ENCODE measurements around the gene MMP24OS. TPM values are rescaled to one million over a fixed set of nuclear protein-coding genes. Genes with fewer than 3 reads are reported as not detected.

MMP24OS gene
- total RNA-seq, 2 experiments from 2014 or later = 46.6 to 48.4 TPM

DNA sequence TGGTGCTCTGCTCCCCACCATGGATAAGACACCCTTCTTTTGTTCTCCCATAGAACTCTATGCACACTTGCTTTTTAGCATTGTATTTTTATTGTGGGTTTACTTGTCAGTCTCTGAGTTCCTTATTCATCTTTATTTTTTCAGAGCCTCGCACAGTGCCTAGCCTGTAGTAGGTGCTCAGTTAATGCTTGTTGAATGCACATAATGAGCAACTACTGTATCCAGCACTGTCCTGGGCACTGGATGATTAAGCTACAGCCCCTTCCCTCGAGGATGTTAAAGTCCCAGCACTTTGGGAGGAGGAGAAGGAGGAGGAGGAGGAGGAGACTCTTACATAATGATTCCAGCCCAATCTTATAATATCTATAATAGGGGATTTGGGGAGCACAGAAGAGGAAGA lies 34.6 kb downstream of the MMP24OS start:
- Mint-ChIP-seq H3K27ac (no peak overlapping the region), H3K9me3 (no peaks in the 10 kb centered on the region), H3K27me3 (no peaks in the 10 kb centered on the region), H3K4me3 (no peak overlapping the region), H3K4me1 (ENCODE audit: low read depth) (no peaks in the 10 kb centered on the region), H3K36me3 (ENCODE audit: low read depth) (no peaks in the 10 kb centered on the region)
- POLR2A ChIA-PET = no interaction called here
- ATAC-seq (no peak), DNase-seq (no peak)
- intact Hi-C loops (cut with micrococcal nuclease) = no loop called here
- TF ChIP-seq, protein P1, sequence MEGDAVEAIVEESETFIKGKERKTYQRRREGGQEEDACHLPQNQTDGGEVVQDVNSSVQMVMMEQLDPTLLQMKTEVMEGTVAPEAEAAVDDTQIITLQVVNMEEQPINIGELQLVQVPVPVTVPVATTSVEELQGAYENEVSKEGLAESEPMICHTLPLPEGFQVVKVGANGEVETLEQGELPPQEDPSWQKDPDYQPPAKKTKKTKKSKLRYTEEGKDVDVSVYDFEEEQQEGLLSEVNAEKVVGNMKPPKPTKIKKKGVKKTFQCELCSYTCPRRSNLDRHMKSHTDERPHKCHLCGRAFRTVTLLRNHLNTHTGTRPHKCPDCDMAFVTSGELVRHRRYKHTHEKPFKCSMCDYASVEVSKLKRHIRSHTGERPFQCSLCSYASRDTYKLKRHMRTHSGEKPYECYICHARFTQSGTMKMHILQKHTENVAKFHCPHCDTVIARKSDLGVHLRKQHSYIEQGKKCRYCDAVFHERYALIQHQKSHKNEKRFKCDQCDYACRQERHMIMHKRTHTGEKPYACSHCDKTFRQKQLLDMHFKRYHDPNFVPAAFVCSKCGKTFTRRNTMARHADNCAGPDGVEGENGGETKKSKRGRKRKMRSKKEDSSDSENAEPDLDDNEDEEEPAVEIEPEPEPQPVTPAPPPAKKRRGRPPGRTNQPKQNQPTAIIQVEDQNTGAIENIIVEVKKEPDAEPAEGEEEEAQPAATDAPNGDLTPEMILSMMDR (IDR thresholded peaks at IDR 0.05) = no peak
- CTCF ChIA-PET = no interaction called here

DNA sequence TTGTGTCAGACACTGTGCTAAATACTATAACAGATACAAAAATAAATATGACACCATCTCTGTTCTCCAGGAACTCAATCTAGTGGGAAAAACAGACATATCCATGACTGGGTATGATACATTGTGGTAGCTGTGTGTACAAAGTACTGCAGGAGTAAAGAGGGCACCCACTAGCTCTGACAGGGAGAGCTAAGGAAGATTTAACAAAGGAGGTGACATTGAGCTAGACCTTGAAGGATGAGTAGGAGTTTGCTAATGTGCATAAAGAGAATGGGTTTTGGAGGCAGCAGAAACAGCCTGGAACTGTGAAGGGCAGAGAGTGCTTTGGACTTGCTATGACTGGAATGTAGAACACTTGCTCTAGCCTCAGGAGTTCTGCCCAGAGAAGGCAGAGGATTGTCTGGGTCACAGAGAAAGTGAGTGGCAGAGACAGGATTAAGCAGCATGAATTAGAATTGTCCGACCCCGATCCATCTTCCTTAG lies 37.1 kb downstream of the MMP24OS start:
- H3K9me3 Mint-ChIP-seq = no peaks in the 10 kb centered on the region

DNA sequence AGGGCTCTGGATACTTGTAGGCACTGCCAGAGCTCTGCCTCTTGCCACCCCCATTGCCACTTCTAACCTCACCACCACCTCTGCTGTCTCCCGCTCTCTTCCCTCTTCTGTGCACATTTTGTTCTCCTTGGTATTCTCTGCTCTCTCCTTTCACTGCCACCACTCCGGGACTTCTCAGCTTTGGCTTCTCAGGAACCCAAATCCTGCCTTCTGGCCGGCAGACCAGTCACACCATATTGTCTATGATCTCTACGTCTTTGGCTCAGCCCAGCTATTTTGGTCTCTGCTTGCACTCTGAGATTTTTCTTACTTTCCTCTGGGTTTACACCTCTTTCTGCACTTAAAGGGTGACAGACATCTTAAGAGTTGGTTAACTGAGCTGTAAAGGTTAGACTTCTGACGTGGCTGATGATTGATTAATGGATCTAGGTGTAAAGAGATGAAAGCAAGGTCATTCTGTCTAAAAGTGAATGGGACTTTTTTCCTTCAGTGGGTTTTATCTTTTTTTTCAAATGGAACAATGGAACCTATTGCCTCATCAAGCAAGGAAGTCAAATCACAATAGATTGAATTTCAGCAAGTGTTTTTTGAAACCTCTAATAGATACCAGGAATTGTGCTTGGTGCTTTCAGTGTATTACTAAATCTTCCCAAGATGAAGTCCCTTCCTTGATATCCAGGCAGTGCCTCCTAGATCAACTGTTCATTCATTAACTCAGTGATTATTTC lies 37.7 kb downstream of the MMP24OS start:
- TF ChIP-seq, protein P1 (IDR thresholded peaks at IDR 0.05) = no peak
- H3K4me3 Mint-ChIP-seq = no peak overlapping the region
- ATAC-seq (peak; percentile 30), DNase-seq (no peak)
- H3K4me1 Mint-ChIP-seq (ENCODE audit: low read depth) = no peaks in the 10 kb centered on the region
- intact Hi-C loops (cut with micrococcal nuclease) = no loop called here
- POLR2A ChIA-PET = interaction anchor here (0.8 kb wide), 1 partner anchor 19 kb away, joined by 3 read pairs; no protein-coding TSS in a partner anchor
- CTCF ChIA-PET = interaction anchor here (1.2 kb wide), 1 partner anchor 176 kb away, joined by 3 read pairs; no protein-coding TSS in a partner anchor
- peaks cover 6% of the 10 kb centered on the region for H3K36me3 Mint-ChIP-seq (ENCODE audit: low read depth)
- no peaks in the 10 kb centered on the region for H3K27me3 Mint-ChIP-seq
- H3K27ac Mint-ChIP-seq = no peak overlapping the region
- no peaks in the 10 kb centered on the region for H3K9me3 Mint-ChIP-seq

More for the DNA sequence above, 37.1 kb downstream of the MMP24OS start:
- no peak overlapping the region for H3K4me3 Mint-ChIP-seq
- peaks cover 6% of the 10 kb centered on the region for H3K36me3 Mint-ChIP-seq (ENCODE audit: low read depth)
- no peaks in the 10 kb centered on the region for H3K27me3 Mint-ChIP-seq
- TF ChIP-seq, protein P1 (IDR thresholded peaks at IDR 0.05) = no peak
- DNase-seq (no peak), ATAC-seq (no peak)
- ChIA-PET CTCF (no interaction called here), POLR2A (no interaction called here)
- no peaks in the 10 kb centered on the region for H3K4me1 Mint-ChIP-seq (ENCODE audit: low read depth)
- H3K27ac Mint-ChIP-seq = no peak overlapping the region
- intact Hi-C loops (cut with micrococcal nuclease) = no loop called here

DNA sequence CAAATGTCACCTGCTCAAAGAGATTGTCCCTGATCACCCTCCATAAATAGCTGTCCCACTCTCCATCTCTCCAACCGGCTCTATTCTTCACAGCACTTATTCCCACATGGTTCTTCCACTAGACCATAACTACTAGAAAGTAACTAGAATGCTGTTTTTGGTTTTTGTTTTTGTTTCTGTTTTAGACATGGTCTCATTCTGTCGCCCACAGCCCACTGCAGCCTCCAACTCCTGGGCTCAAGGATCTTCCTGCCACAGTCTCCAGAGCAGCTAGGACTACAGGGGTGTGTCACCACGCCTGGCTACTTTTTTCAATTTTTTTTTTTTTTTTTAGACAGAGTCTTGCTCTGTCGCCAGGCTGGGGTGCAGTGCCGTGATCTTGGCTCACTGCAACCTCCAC lies 39.2 kb downstream of the MMP24OS start:
- no peak for DNase-seq
- intact Hi-C loops (cut with micrococcal nuclease) = no loop called here
- H3K9me3 Mint-ChIP-seq = no peaks in the 10 kb centered on the region
- no peaks in the 10 kb centered on the region for H3K4me1 Mint-ChIP-seq (ENCODE audit: low read depth)
- no peak overlapping the region for H3K4me3 Mint-ChIP-seq
- peaks cover 11% of the 10 kb centered on the region for H3K36me3 Mint-ChIP-seq (ENCODE audit: low read depth)
- peaks cover 1% of the 10 kb centered on the region for H3K27me3 Mint-ChIP-seq
- no peak for ATAC-seq
- ChIA-PET CTCF (interaction anchor here (1.2 kb wide), 1 partner anchor 174 kb away, joined by 3 read pairs; no protein-coding TSS in a partner anchor), POLR2A (interaction anchor here (0.6 kb wide), 1 partner anchor 900 kb away, joined by 3 read pairs; no protein-coding TSS in a partner anchor)
- H3K27ac Mint-ChIP-seq = no peak overlapping the region
- TF ChIP-seq, protein P1 (IDR thresholded peaks at IDR 0.05) = no peak

DNA sequence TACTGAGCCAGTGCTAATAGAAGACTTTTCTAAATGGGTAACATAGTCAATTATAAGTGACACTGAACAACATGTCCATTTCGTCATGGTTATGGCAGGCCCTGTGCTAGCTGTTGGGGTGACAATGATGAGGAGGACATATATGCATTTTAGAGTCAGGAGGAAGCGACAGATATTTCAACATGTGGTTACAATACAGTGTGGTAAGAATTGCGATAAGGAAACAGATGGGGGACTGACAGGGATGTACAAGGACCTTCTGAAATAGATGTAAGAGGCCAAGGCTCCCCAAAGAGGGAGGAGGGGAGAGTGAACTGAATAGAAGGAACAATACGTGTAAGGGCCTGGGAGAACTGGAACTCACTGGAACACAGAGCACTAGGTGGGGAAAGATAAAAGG lies 39.8 kb downstream of the MMP24OS start:
- peaks cover 11% of the 10 kb centered on the region for H3K36me3 Mint-ChIP-seq (ENCODE audit: low read depth)
- no peak for DNase-seq

More for the DNA sequence above, 39.8 kb downstream of the MMP24OS start:
- H3K27ac Mint-ChIP-seq = no peak overlapping the region
- no peaks in the 10 kb centered on the region for H3K9me3 Mint-ChIP-seq
- peaks cover 1% of the 10 kb centered on the region for H3K27me3 Mint-ChIP-seq
- POLR2A ChIA-PET = no interaction called here
- intact Hi-C loops (cut with micrococcal nuclease) = no loop called here
- no peak for ATAC-seq
- TF ChIP-seq, protein P1 (IDR thresholded peaks at IDR 0.05) = no peak
- H3K4me1 Mint-ChIP-seq (ENCODE audit: low read depth) = no peaks in the 10 kb centered on the region
- H3K4me3 Mint-ChIP-seq = no peak overlapping the region
- CTCF ChIA-PET = interaction anchor here (1.4 kb wide), 1 partner anchor 14 kb away, joined by 4 read pairs; no protein-coding TSS in a partner anchor

Measured in activated CD8-positive, alpha-beta T cell treated with anti-CD3 and anti-CD28 coated beads for 36 hours (primary cell).